OCI-M1 (cell line): ENCODE data around the gene ARHGAP15.
"Not testable (repeated sequence)": the region's sequence is repeated elsewhere in the genome, so short reads cannot be mapped to it uniquely, and the experiment has no call there.

Experiments
- DNase-seq: peaks from one replicate; lab custom pipeline; 2025; lab: John Stamatoyannopoulos, UW

Gene ARHGAP15

GRCh38 chr2:143529118-143529720, 400.0 kb downstream of the ARHGAP15 start:
- peak; percentile 46 for DNase-seq

GRCh38 chr2:143530758-143531157, 401.5 kb downstream of the ARHGAP15 start:
- DNase-seq: no peak

- DNase-seq: no peak
These were observed 402.8 kb downstream of the ARHGAP15 start for GRCh38 chr2:143532061-143532460.

GRCh38 chr2:143533846-143534245, 404.6 kb downstream of the ARHGAP15 start:
- DNase-seq: no peak

GRCh38 chr2:143535802-143536201, 406.6 kb downstream of the ARHGAP15 start:
- no peak for DNase-seq

GRCh38 chr2:143541899-143542298, 412.7 kb downstream of the ARHGAP15 start:
- DNase-seq: not testable (repeated sequence)

- no peak for DNase-seq
These were observed 416.1 kb downstream of the ARHGAP15 start for GRCh38 chr2:143545059-143545948.

GRCh38 chr2:143545949-143546255, 416.7 kb downstream of the ARHGAP15 start:
- DNase-seq: no peak

GRCh38 chr2:143548032-143548431, 418.8 kb downstream of the ARHGAP15 start:
- DNase-seq: no peak

- DNase-seq: no peak
These were observed 421.3 kb downstream of the ARHGAP15 start for GRCh38 chr2:143550500-143550899.

- no peak for DNase-seq
These were observed 422.9 kb downstream of the ARHGAP15 start for GRCh38 chr2:143551971-143552650.

- DNase-seq: no peak
These were observed 424.0 kb downstream of the ARHGAP15 start for GRCh38 chr2:143553261-143553660.

- DNase-seq: peak; percentile 53
These were observed 429.4 kb downstream of the ARHGAP15 start for GRCh38 chr2:143558665-143559064.

GRCh38 chr2:143559147-143559546, 429.9 kb downstream of the ARHGAP15 start:
- DNase-seq: no peak

GRCh38 chr2:143560724-143561123, 431.5 kb downstream of the ARHGAP15 start:
- no peak for DNase-seq

- DNase-seq: no peak
These were observed 435.2 kb downstream of the ARHGAP15 start for GRCh38 chr2:143564419-143564818.

- DNase-seq: no peak
These were observed 442.5 kb downstream of the ARHGAP15 start for GRCh38 chr2:143571747-143572146.

GRCh38 chr2:143572421-143572820, 443.2 kb downstream of the ARHGAP15 start:
- DNase-seq: no peak

GRCh38 chr2:143574069-143574468, 444.9 kb downstream of the ARHGAP15 start:
- peak; percentile 11 for DNase-seq

- DNase-seq: peak; percentile 12
These were observed 446.1 kb downstream of the ARHGAP15 start for GRCh38 chr2:143575340-143575739.

- DNase-seq: no peak
These were observed 448.3 kb downstream of the ARHGAP15 start for GRCh38 chr2:143577489-143577888.

GRCh38 chr2:143579456-143579855, 450.2 kb downstream of the ARHGAP15 start:
- DNase-seq: no peak

- DNase-seq: no peak
These were observed 451.9 kb downstream of the ARHGAP15 start for GRCh38 chr2:143581134-143581533.
